ENCODE measurements around the gene GNB1.

DNA sequence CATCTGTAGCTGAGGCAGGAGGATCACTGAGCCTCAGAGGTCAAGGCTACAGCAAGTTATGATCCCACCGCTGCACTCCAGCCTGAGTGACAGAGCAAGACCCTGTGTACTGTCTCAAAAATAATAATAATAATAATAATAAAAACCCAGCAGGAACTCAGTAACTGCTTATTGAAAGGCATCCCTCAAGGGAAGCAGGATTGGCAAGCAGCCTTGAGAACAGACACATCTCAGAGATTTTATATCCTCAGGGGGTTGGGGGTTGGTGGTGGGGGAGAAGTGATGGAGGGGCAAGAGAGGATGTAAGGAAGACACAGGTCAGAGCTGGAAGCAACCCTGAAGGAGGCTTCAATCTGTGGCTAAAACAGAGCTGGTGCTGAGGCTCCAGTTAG is 29.6 kb downstream of the GNB1 start:
- TF ChIP-seq POLR2A (IDR thresholded peaks at IDR 0.05; ENCODE audit: low read length) = no peak
- TF ChIP-seq GATA1 (IDR thresholded peaks at IDR 0.05; ENCODE audit: low read depth, low read length) = no peak

All from erythroblast (primary cell).